ENCODE measurements around the gene LSS. TPM values are rescaled to one million over a fixed set of nuclear protein-coding genes. Genes with fewer than 3 reads are reported as not detected.
"Not testable (repeated sequence)": the region's sequence is repeated elsewhere in the genome, so short reads cannot be mapped to it uniquely, and the experiment has no call there.

LSS gene
- total RNA-seq, 1 experiment from 2014 or later, result 101 TPM

- TF ChIP-seq E2F1 (CRISPR knock-in tag; IDR thresholded peaks at IDR 0.05) (no peak), OVOL2 (CRISPR knock-in tag; IDR thresholded peaks at IDR 0.05; ENCODE audit: borderline replicate concordance) (no peak), ATF3 (CRISPR knock-in tag; conservative IDR thresholded peaks at IDR 0.05) (no peak), SMAD3 (CRISPR knock-in tag; IDR thresholded peaks at IDR 0.05; ENCODE audit: borderline replicate concordance) (no peak), SMAD4 (CRISPR knock-in tag; IDR thresholded peaks at IDR 0.05) (no peak), USF1 (CRISPR knock-in tag; IDR thresholded peaks at IDR 0.05) (no peak), AFF4 (CRISPR knock-in tag; IDR thresholded peaks at IDR 0.05; ENCODE audit: borderline replicate concordance) (no peak), ZNF532 (CRISPR knock-in tag; IDR thresholded peaks at IDR 0.05; ENCODE audit: borderline replicate concordance) (no peak), E2F4 (CRISPR knock-in tag; IDR thresholded peaks at IDR 0.05; ENCODE audit: borderline replicate concordance, low read depth) (no peak), SOX15 (CRISPR knock-in tag; IDR thresholded peaks at IDR 0.05) (no peak), TEAD1 (CRISPR knock-in tag; IDR thresholded peaks at IDR 0.05) (no peak), EMX1 (CRISPR knock-in tag; IDR thresholded peaks at IDR 0.05) (no peak), FOXJ3 (CRISPR knock-in tag; IDR thresholded peaks at IDR 0.05; ENCODE audit: borderline replicate concordance) (no peak)
These were observed 80.5 kb downstream of the LSS start (continued) for GRCh38 chr21:46148106-46148505.

- TF ChIP-seq ETV6 (CRISPR knock-in tag; IDR thresholded peaks at IDR 0.05) (0 out of 2 replicates have a peak, but pooled peaks have one; percentile 26), CTCF (IDR thresholded peaks at IDR 0.05) (peak; percentile 30; the same call in 1 of the 2 replicates)
- peak overlapping the region; percentile 65; the same call in 1 of the 2 replicates for H3K27ac Mint-ChIP-seq
- peaks cover 15% of the 10 kb centered on the region for H3K4me1 Mint-ChIP-seq
- H3K36me3 Mint-ChIP-seq; H3K27me3 Mint-ChIP-seq (ENCODE audit: low read depth); H3K9me3 Mint-ChIP-seq; POLR2A ChIA-PET; H3K4me3 Mint-ChIP-seq: not testable (repeated sequence)
- DNase-seq (ENCODE audit: low spot score), result peak; percentile 77
- CTCF ChIA-PET, result interaction anchor here (1.0 kb wide), 2 partner anchors 64 to 80 kb away, joined by 3 read pairs; no protein-coding TSS in a partner anchor
- peak; percentile 74 for ATAC-seq
These were observed 81.1 kb downstream of the LSS start for GRCh38 chr21:46147429-46147828.

Data from WTC11 (cell line).